Activated B cell treated with CpG ODN at 0.5 μM for 24 hours (primary cell): Measurements from ENCODE around the gene VSTM4. TPM values are rescaled to one million over a fixed set of nuclear protein-coding genes. Genes with fewer than 3 reads are reported as not detected.

Source experiments
- ATAC-seq: fragments of 200-7000 bp; cut with Tn5 transposase; one replicate; pipeline ENCODE4 v1.10.0; 2021; ENCODE audit warnings: low read depth, mild to moderate bottlenecking, moderate library complexity
- CTCF ChIA-PET: fragments of 350-600 bp; sonication (Branson Sonifier 250); formaldehyde crosslinking; loops from one replicate; lab custom pipeline; 2021; ENCODE audit warnings: antibody characterized with exemption; lab: Charles Lee
- POLR2A ChIA-PET: fragments of 350-600 bp; sonication (Branson Sonifier 250); formaldehyde crosslinking; loops from one replicate; lab custom pipeline; 2021; ENCODE audit warnings: antibody characterized with exemption; lab: Charles Lee
- DNase-seq: peaks from one replicate; pipeline ENCODE4 v3.0.0; 2022
- H3K27ac Mint-ChIP-seq: one replicate; pipeline ENCODE4 v1.8.0; 2020; ENCODE audit warnings: mixed read lengths
- H3K27me3 Mint-ChIP-seq: one replicate; pipeline ENCODE4 v1.8.0; 2021; ENCODE audit warnings: mixed read lengths
- H3K36me3 Mint-ChIP-seq: one replicate; pipeline ENCODE4 v1.8.0; 2021; ENCODE audit warnings: low read depth, mixed read lengths
- H3K4me1 Mint-ChIP-seq: one replicate; pipeline ENCODE4 v1.8.0; 2021; ENCODE audit warnings: mixed read lengths
- H3K4me3 Mint-ChIP-seq: one replicate; pipeline ENCODE4 v1.8.0; 2020; ENCODE audit warnings: mild to moderate bottlenecking, mixed read lengths
- H3K9me3 Mint-ChIP-seq: one replicate; pipeline ENCODE4 v1.8.0; 2020; ENCODE audit warnings: mixed read lengths
- CTCF ChIP-seq: fragments of 200-600 bp; IDR thresholded peaks from one replicate; pipeline ENCODE4 v1.8.0; 2022; ENCODE audit warnings: antibody characterized with exemption, mild to moderate bottlenecking
- intact Hi-C: fragments of 100-400 bp; cut with micrococcal nuclease; formaldehyde crosslinking; loops from one replicate; pipeline ENCODE4 v1.15.1; 2024
- total RNA-seq: library from RNA; stranded (reverse); gene quantifications from 2 replicates; pipeline ENCODE4 v1.2.3, GENCODE V29; 2022

Gene VSTM4
- total RNA-seq, 1 donor from 2014 or later, result not detected

DNA sequence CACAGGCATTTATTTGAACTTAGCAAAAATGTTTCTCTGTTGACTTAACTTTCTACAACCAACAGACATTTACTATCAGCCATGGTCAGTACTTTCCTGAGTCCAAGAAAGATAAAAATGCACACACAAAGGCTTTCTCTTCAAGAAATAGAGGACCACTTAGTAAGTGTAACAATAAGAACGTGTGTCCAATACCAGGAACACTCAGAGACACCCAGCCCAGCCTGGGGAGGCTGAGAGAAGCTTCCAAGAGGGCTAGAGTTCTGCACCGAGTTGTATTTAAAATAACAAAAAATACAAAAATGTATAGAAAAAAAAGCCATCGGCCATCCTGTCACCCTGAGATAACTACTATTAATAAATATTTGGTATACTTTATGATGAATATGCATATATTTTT is 35.8 kb downstream of the VSTM4 start:
- ChIA-PET POLR2A (no interaction called here), CTCF (no interaction called here)
- intact Hi-C loops, result no loop called here
- Mint-ChIP-seq H3K9me3 (no peaks in the 10 kb centered on the region), H3K27me3 (peaks cover 20% of the 10 kb centered on the region), H3K4me1 (no peaks in the 10 kb centered on the region), H3K4me3 (no peak overlapping the region), H3K27ac (no peak overlapping the region), H3K36me3 (no peaks in the 10 kb centered on the region)
- TF ChIP-seq CTCF, result no peak
- ATAC-seq, result no peak
- DNase-seq, result no peak

DNA sequence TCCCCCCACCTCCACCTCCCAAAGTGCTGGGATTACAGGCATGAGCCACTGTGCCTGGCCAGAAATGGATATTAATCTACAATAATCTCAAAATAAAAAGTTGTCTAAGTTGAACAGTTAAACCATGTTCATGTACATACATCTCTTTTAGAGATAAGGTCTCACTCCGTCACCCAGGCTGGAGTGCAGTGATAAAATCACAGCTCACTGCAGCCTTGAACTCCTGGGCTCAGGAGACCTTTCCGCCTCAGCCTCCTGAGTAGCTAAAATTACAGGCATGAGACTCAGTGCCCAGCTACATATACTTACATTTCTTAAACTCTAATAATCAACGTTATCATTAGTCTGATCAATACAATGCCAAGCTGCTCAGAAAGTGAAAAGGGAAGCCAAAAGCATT is 36.2 kb downstream of the VSTM4 start:
- no peak overlapping the region for H3K27ac Mint-ChIP-seq
- no peak for TF ChIP-seq CTCF
- no peaks in the 10 kb centered on the region for H3K4me1 Mint-ChIP-seq
- no peaks in the 10 kb centered on the region for H3K36me3 Mint-ChIP-seq
- peaks cover 20% of the 10 kb centered on the region for H3K27me3 Mint-ChIP-seq
- no peak for DNase-seq
- no peak for ATAC-seq
- H3K9me3 Mint-ChIP-seq, result no peaks in the 10 kb centered on the region
- no peak overlapping the region for H3K4me3 Mint-ChIP-seq
- intact Hi-C loops, result no loop called here
- ChIA-PET POLR2A (no interaction called here), CTCF (no interaction called here)

DNA sequence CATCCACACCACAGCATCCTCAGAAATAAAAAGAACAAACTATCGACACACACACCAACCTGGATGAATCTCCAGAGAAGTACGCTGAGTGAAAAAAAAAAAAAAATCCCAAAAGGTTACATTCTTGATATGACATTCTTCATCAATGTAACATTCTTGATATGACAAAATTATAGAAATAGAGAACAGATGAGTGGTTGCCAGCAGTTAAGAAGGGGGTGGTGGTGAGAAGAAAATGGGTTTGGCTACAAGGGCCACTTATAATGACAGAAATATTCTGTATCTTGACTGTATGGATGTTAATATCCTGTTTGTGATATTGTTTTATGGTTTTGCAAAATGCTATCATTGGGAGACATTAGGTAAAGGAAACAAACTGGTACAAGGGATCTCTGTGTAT is 36.9 kb downstream of the VSTM4 start:
- ChIA-PET POLR2A (no interaction called here), CTCF (no interaction called here)
- no peak for TF ChIP-seq CTCF
- intact Hi-C loops, result no loop called here
- DNase-seq, result no peak
- Mint-ChIP-seq H3K4me1 (no peaks in the 10 kb centered on the region), H3K9me3 (no peaks in the 10 kb centered on the region), H3K36me3 (no peaks in the 10 kb centered on the region), H3K27me3 (peaks cover 20% of the 10 kb centered on the region), H3K27ac (no peak overlapping the region), H3K4me3 (no peak overlapping the region)
- ATAC-seq, result no peak

- H3K27ac Mint-ChIP-seq, result no peak overlapping the region
- TF ChIP-seq CTCF, result no peak
- ATAC-seq (no peak), DNase-seq (no peak)
- H3K9me3 Mint-ChIP-seq, result no peaks in the 10 kb centered on the region
- ChIA-PET CTCF (no interaction called here), POLR2A (no interaction called here)
- intact Hi-C loops, result no loop called here
- H3K4me3 Mint-ChIP-seq, result no peak overlapping the region
- no peaks in the 10 kb centered on the region for H3K36me3 Mint-ChIP-seq
- no peaks in the 10 kb centered on the region for H3K4me1 Mint-ChIP-seq
- peaks cover 20% of the 10 kb centered on the region for H3K27me3 Mint-ChIP-seq
Observed at GRCh38 chr10:49076741-49077521, 38.4 kb downstream of the VSTM4 start.

GRCh38 chr10:49076319-49076718 is 39.0 kb downstream of the VSTM4 start:
- H3K36me3 Mint-ChIP-seq, result no peaks in the 10 kb centered on the region
- ChIA-PET CTCF (no interaction called here), POLR2A (no interaction called here)
- H3K27me3 Mint-ChIP-seq, result peaks cover 20% of the 10 kb centered on the region
- H3K4me3 Mint-ChIP-seq, result no peak overlapping the region
- TF ChIP-seq CTCF, result no peak
- no peaks in the 10 kb centered on the region for H3K4me1 Mint-ChIP-seq
- no peaks in the 10 kb centered on the region for H3K9me3 Mint-ChIP-seq
- H3K27ac Mint-ChIP-seq, result no peak overlapping the region
- DNase-seq, result no peak
- intact Hi-C loops, result no loop called here
- ATAC-seq, result no peak
